HL-60 (cell line): Measurements from ENCODE around the gene LY86.

ENCODE experiments used
- DNase-seq, 2 experiments: peaks; one replicate each; pipeline ENCODE4 v3.0.0-alpha.2; 2010 to 2020; ENCODE audit warnings: low read depth in 1 of 2, low spot score in 1 of 2
- H3K27ac ChIP-seq: fragments of 250-450 bp; sonication (Bioruptor Pico); replicated peaks from 2 replicates; pipeline ENCODE4 v1.5.1; 2020; ENCODE audit warnings: mild to moderate bottlenecking, moderate library complexity
- H3K27me3 ChIP-seq: fragments of 250-450 bp; sonication (Bioruptor Pico); 2 replicates; pipeline ENCODE4 v1.5.1; 2021; ENCODE audit warnings: mild to moderate bottlenecking, moderate library complexity; ENCODE audit not compliant: insufficient read depth, poor library complexity, severe bottlenecking
- H3K4me3 ChIP-seq: replicated peaks from 2 replicates; pipeline ENCODE4 v1.5.1; 2011; ENCODE audit warnings: mild to moderate bottlenecking, control low read depth, low read length; ENCODE audit not compliant: insufficient read depth
- CTCF ChIP-seq: IDR thresholded peaks from one replicate; pipeline ENCODE4 v1.5.1; 2011; ENCODE audit warnings: low read length, control low read depth, inconsistent platforms; ENCODE audit not compliant: insufficient read depth
- GABPA ChIP-seq: IDR thresholded peaks from 2 replicates; pipeline ENCODE4 v1.6.1; 2012; ENCODE audit warnings: low read depth
- POLR2AphosphoS5 ChIP-seq: IDR thresholded peaks from 2 replicates; pipeline ENCODE4 v1.6.1; 2012; ENCODE audit warnings: low read depth
- REST ChIP-seq: IDR thresholded peaks from 2 replicates; pipeline ENCODE4 v1.6.1; 2012; ENCODE audit warnings: low read depth; ENCODE audit not compliant: insufficient replicate concordance
- SPI1 ChIP-seq: IDR thresholded peaks from 2 replicates; pipeline ENCODE4 v1.6.1; 2012; ENCODE audit warnings: low read depth, mild to moderate bottlenecking, borderline replicate concordance

LY86 gene

GRCh38 chr6:6676910-6677441 is 88.5 kb downstream of the LY86 start:
- H3K27ac ChIP-seq, result peak overlapping the region; percentile 58
- no peak overlapping the region for H3K4me3 ChIP-seq
- DNase-seq, result peak; percentile 57 to 91
- no peaks in the 10 kb centered on the region for H3K27me3 ChIP-seq
- TF ChIP-seq CTCF (peak; percentile 96), SPI1 (peak; percentile 19; the same call in 1 of the 2 replicates), REST (no peak), GABPA (no peak), POLR2AphosphoS5 (no peak)

GRCh38 chr6:6678185-6678671 is 89.7 kb downstream of the LY86 start:
- no peak for DNase-seq
- TF ChIP-seq POLR2AphosphoS5 (no peak), SPI1 (no peak), REST (no peak), GABPA (no peak)
- Histone ChIP-seq H3K27ac (no peak overlapping the region), H3K27me3 (no peaks in the 10 kb centered on the region), H3K4me3 (no peak overlapping the region)

GRCh38 chr6:6678811-6679210 is 90.3 kb downstream of the LY86 start:
- no peak for DNase-seq
- TF ChIP-seq GABPA (no peak), REST (no peak)
- H3K27me3 ChIP-seq, result no peaks in the 10 kb centered on the region
- no peak overlapping the region for H3K27ac ChIP-seq
- no peak overlapping the region for H3K4me3 ChIP-seq

GRCh38 chr6:6679633-6680032 is 91.1 kb downstream of the LY86 start:
- Histone ChIP-seq H3K4me3 (no peak overlapping the region), H3K27me3 (no peaks in the 10 kb centered on the region), H3K27ac (no peak overlapping the region; the same call in 1 of the 2 replicates)
- no peak for DNase-seq
- no peak for TF ChIP-seq SPI1
- no peak for TF ChIP-seq CTCF
- TF ChIP-seq REST, result no peak
- TF ChIP-seq POLR2AphosphoS5, result no peak
- no peak for TF ChIP-seq GABPA
